HepG2 (cell line): ENCODE results near the gene MPI. TPM values are rescaled to one million over a fixed set of nuclear protein-coding genes. Genes with fewer than 3 reads are reported as not detected.

ENCODE experiments used
- ARNT2 ChIP-seq: sonication (generic); formaldehyde crosslinking; IDR thresholded peaks from 2 replicates; pipeline ENCODE4 v1.8.0; 2022; ENCODE audit warnings: mild to moderate bottlenecking, low read depth, missing genetic modification reagents, moderate library complexity
- FLYWCH1 ChIP-seq: sonication (generic); formaldehyde crosslinking; IDR thresholded peaks from 2 replicates; pipeline ENCODE4 v1.8.1; 2023; ENCODE audit warnings: mild to moderate bottlenecking, missing genetic modification reagents
- HNRNPL ChIP-seq: fragments of 200-400 bp; formaldehyde crosslinking; IDR thresholded peaks from 2 replicates; pipeline ENCODE4 v1.6.1; 2017; ENCODE audit warnings: mild to moderate bottlenecking, low read depth, low read length
- KLF6 ChIP-seq: IDR thresholded peaks from 2 replicates; pipeline ENCODE4 v1.8.0; 2016; ENCODE audit warnings: missing biosample characterization, missing genetic modification reagents
- SNAPC2 ChIP-seq: sonication (generic); formaldehyde crosslinking; IDR thresholded peaks from 2 replicates; pipeline ENCODE4 v1.8.1; 2022; ENCODE audit warnings: mild to moderate bottlenecking, missing genetic modification reagents
- SRSF9 ChIP-seq: fragments of 200-400 bp; formaldehyde crosslinking; IDR thresholded peaks from 2 replicates; pipeline ENCODE4 v1.6.1; 2018; ENCODE audit warnings: borderline replicate concordance, mild to moderate bottlenecking, low read depth, low read length; ENCODE audit not compliant: insufficient read depth, poor library complexity, severe bottlenecking
- THYN1 ChIP-seq: sonication (generic); formaldehyde crosslinking; IDR thresholded peaks from 2 replicates; pipeline ENCODE4 v1.8.1; 2023; ENCODE audit warnings: low read depth, mild to moderate bottlenecking, moderate library complexity, missing genetic modification reagents, borderline replicate concordance
- ZC3H13 ChIP-seq: sonication (generic); formaldehyde crosslinking; IDR thresholded peaks from 2 replicates; pipeline ENCODE4 v1.8.1; 2023; ENCODE audit warnings: mild to moderate bottlenecking, missing genetic modification reagents, moderate library complexity
- ZNF256 ChIP-seq: sonication (generic); formaldehyde crosslinking; conservative IDR thresholded peaks from 2 replicates; pipeline ENCODE4 v1.4.0; 2020; ENCODE audit warnings: missing genetic modification reagents
- ZNF441 ChIP-seq: sonication (generic); formaldehyde crosslinking; IDR thresholded peaks from 2 replicates; pipeline ENCODE4 v1.7.0; 2021; ENCODE audit warnings: missing genetic modification reagents, borderline replicate concordance
- polyA plus RNA-seq, 8 experiments: library from polyadenylated mRNA; depleted of rRNA in 3 of 8; stranded (reverse) in 7 of 8; unstranded in 1 of 8; fragments of >200 nt; fragmentation: Illumina TruSeq in 4 of 8; extraction: Trizol in 4 of 8; gene quantifications; 2 replicates each; pipeline versions ENCODE4 v1.2.1 to v1.2.3, GENCODE V29; 2011 to 2016; ENCODE audit warnings: low read depth in 4 of 8, missing spikeins in 1 of 8, mixed read lengths in 1 of 8; ENCODE audit not compliant: insufficient read depth in 1 of 8
- total RNA-seq, 5 experiments: library from RNA; depleted of rRNA; stranded (reverse); fragments of >200 nt; fragmentation: Illumina TruSeq; extraction: Trizol; gene quantifications; 2 replicates each; pipeline ENCODE4 v1.2.3, GENCODE V29; 2016; ENCODE audit warnings: low read depth in 1 of 5
- TF ChIP-seq, protein P1 (sequence below): sonication (generic); formaldehyde crosslinking; IDR thresholded peaks from 2 replicates; pipeline ENCODE4 v1.4.0; 2020; ENCODE audit warnings: mild to moderate bottlenecking, missing genetic modification reagents
- TF ChIP-seq, protein P2 (sequence below): conservative IDR thresholded peaks from 2 replicates; pipeline ENCODE4 v1.6.1; 2018; ENCODE audit warnings: missing genetic modification reagents
- TF ChIP-seq, protein P3 (sequence below): sonication (generic); formaldehyde crosslinking; IDR thresholded peaks from 2 replicates; pipeline ENCODE4 v1.4.0; 2020; ENCODE audit warnings: missing genetic modification reagents
- TF ChIP-seq, protein P4 (sequence below): sonication (generic); formaldehyde crosslinking; IDR thresholded peaks from 2 replicates; pipeline ENCODE4 v1.8.0; 2023; ENCODE audit warnings: mild to moderate bottlenecking, missing genetic modification reagents
- TF ChIP-seq, protein P5 (sequence below): IDR thresholded peaks from 2 replicates; pipeline ENCODE4 v1.6.1; 2016; ENCODE audit warnings: missing genetic modification reagents, missing compliant biosample characterization

Gene MPI
- total and polyA plus RNA-seq, 2 of the 13 experiments (the other 11 are each of a cell fraction or from before 2014, with no cell fraction given) = 36.9 to 63.5 TPM

DNA sequence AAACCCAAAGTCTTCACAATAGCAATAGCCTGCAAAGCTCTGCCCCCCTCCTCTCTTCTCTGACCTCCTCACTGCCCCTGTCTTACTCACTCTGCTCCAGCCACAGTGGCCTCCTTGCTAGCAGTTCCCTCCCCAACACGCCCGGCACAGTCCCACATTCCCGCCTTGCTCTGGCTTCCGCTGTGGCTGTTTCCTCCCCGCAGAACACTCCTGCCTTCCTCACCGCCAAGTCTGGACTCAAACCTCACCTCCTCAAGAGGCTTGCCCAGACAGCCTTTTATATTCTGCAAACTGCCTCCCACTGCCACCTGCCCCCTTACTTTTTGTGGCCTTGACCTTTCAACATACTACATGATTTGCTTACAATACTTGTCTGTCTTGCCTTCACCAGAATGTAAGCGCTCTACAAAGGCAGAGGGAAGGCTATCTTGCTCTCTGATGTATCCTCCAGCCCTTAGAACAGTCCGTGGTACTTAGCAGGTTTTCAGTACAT, 406 bp upstream of the MPI start (continued):
- TF ChIP-seq KLF6 (CRISPR knock-in tag) (no peak), HNRNPL (no peak), SNAPC2 (CRISPR knock-in tag) (peak; percentile 83; the same call in 1 of the 2 replicates), ARNT2 (CRISPR knock-in tag) (0 out of 2 replicates have a peak, but pooled peaks have one; percentile 40), SRSF9 (no peak), ZNF441 (CRISPR knock-in tag) (peak; percentile 21; the same call in 1 of the 2 replicates), THYN1 (CRISPR knock-in tag) (peak; percentile 62; the same call in 1 of the 2 replicates), ZC3H13 (CRISPR knock-in tag) (no peak), ZNF256 (CRISPR knock-in tag) (no peak), FLYWCH1 (CRISPR knock-in tag) (no peak)
- TF ChIP-seq, protein P1, sequence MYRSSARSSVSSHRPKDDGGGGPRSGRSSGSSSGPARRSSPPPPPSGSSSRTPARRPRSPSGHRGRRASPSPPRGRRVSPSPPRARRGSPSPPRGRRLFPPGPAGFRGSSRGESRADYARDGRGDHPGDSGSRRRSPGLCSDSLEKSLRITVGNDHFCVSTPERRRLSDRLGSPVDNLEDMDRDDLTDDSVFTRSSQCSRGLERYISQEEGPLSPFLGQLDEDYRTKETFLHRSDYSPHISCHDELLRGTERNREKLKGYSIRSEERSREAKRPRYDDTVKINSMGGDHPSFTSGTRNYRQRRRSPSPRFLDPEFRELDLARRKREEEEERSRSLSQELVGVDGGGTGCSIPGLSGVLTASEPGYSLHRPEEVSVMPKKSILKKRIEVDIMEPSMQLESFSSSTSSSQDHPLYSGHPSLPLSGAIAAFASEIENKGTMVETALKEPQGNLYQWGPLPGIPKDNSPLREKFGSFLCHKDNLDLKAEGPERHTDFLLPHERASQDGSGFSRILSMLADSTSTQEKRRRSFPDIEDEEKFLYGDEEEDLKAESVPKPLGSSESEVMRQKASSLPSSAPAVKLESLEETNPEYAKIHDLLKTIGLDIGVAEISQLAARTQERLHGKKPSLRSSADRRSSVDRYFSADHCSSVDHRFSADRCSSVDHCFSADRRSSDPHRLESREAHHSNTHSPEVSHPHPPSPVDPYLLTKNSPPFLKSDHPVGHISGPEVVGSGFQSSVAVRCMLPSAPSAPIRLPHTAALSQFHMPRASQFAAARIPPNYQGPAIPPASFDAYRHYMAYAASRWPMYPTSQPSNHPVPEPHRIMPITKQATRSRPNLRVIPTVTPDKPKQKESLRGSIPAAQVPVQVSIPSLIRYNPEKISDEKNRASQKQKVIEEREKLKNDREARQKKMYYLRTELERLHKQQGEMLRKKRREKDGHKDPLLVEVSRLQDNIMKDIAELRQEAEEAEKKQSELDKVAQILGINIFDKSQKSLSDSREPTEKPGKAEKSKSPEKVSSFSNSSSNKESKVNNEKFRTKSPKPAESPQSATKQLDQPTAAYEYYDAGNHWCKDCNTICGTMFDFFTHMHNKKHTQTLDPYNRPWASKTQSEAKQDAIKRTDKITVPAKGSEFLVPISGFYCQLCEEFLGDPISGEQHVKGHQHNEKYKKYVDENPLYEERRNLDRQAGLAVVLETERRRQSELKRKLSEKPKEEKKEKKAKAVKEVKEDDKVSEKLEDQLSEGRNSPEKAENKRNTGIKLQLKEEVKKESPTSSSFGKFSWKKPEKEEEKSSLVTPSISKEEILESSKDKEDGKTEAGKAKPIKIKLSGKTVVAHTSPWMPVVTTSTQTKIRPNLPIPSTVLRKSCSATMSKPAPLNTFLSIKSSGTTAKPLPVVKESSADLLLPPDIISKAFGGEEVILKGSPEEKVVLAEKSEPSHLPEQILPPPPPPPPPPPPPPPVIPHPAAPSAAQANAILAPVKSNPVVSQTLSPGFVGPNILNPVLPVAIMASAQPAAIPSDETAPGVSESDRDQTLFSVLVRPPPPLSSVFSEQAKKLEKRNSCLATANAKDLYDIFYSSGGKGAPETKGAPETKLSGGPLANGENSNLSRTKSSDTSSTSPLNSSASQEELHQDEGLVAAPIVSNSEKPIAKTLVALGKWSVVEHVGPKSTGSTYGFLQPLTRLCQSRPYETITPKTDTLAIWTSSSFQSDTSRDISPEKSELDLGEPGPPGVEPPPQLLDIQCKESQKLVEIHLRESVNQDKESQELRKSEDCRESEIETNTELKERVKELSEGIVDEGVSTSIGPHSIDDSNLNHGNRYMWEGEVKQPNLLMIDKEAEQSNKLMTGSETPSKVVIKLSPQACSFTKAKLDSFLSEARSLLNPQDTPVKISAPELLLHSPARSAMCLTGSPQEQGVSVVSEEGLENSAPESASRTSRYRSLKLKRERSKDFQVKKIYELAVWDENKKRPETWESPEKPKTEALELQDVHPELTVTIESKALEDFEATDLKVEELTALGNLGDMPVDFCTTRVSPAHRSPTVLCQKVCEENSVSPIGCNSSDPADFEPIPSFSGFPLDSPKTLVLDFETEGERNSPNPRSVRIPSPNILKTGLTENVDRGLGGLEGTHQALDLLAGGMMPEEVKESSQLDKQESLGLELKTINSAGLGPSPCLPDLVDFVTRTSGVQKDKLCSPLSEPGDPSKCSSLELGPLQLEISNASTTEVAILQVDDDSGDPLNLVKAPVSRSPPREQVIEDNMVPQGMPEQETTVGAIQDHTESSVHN (CRISPR knock-in tag) = 0 out of 2 replicates have a peak, but pooled peaks have one; percentile 1
- TF ChIP-seq, protein P2, sequence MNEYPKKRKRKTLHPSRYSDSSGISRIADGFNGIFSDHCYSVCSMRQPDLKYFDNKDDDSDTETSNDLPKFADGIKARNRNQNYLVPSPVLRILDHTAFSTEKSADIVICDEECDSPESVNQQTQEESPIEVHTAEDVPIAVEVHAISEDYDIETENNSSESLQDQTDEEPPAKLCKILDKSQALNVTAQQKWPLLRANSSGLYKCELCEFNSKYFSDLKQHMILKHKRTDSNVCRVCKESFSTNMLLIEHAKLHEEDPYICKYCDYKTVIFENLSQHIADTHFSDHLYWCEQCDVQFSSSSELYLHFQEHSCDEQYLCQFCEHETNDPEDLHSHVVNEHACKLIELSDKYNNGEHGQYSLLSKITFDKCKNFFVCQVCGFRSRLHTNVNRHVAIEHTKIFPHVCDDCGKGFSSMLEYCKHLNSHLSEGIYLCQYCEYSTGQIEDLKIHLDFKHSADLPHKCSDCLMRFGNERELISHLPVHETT (CRISPR knock-in tag) = no peak
- TF ChIP-seq, protein P3, sequence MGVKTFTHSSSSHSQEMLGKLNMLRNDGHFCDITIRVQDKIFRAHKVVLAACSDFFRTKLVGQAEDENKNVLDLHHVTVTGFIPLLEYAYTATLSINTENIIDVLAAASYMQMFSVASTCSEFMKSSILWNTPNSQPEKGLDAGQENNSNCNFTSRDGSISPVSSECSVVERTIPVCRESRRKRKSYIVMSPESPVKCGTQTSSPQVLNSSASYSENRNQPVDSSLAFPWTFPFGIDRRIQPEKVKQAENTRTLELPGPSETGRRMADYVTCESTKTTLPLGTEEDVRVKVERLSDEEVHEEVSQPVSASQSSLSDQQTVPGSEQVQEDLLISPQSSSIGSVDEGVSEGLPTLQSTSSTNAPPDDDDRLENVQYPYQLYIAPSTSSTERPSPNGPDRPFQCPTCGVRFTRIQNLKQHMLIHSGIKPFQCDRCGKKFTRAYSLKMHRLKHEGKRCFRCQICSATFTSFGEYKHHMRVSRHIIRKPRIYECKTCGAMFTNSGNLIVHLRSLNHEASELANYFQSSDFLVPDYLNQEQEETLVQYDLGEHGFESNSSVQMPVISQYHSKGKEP = no peak
- TF ChIP-seq, protein P4, sequence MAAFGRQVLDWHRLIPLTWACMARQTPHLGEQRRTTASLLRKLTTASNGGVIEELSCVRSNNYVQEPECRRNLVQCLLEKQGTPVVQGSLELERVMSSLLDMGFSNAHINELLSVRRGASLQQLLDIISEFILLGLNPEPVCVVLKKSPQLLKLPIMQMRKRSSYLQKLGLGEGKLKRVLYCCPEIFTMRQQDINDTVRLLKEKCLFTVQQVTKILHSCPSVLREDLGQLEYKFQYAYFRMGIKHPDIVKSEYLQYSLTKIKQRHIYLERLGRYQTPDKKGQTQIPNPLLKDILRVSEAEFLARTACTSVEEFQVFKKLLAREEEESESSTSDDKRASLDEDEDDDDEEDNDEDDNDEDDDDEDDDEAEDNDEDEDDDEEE (CRISPR knock-in tag) = 0 out of 2 replicates have a peak, but pooled peaks have one; percentile 41
- TF ChIP-seq, protein P5, sequence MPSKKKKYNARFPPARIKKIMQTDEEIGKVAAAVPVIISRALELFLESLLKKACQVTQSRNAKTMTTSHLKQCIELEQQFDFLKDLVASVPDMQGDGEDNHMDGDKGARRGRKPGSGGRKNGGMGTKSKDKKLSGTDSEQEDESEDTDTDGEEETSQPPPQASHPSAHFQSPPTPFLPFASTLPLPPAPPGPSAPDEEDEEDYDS (CRISPR knock-in tag) = no peak
